Tibial nerve (tissue), 4 donors: ENCODE measurements around the gene FAF2. TPM values are rescaled to one million over a fixed set of nuclear protein-coding genes. Genes with fewer than 3 reads are reported as not detected.
A peak's percentile ranks its signal among the peaks of the same experiment; 100 is the strongest.

Source experiments
- DNase-seq, 2 donors: peaks; one replicate each; pipeline ENCODE4 v3.0.0-alpha.2; 2019; ENCODE audit warnings: low spot score in 2 of 2
- H3K27ac ChIP-seq, 4 donors: fragments of 200-600 bp; sonication (generic) in 3 of 4; one replicate each; pipeline ENCODE4 v1.5.1; 2017 to 2019; ENCODE audit warnings: mild to moderate bottlenecking in 1 of 4
- H3K27me3 ChIP-seq, 2 donors: fragments of 200-600 bp; sonication (generic) in 1 of 2; one replicate each; pipeline versions ENCODE4 v1.5.1 to v1.6.0; 2017 to 2019
- H3K36me3 ChIP-seq, 3 donors: fragments of 200-600 bp; sonication (generic); one replicate each; pipeline ENCODE4 v1.5.1; 2018 to 2019
- H3K4me1 ChIP-seq, 4 donors: fragments of 200-600 bp; sonication (generic) in 3 of 4; one replicate each; pipeline ENCODE4 v1.5.1; 2017 to 2019
- H3K4me3 ChIP-seq, 4 donors: fragments of 200-600 bp; sonication (generic) in 3 of 4; one replicate each; pipeline ENCODE4 v1.5.1; 2017 to 2019; ENCODE audit warnings: mild to moderate bottlenecking in 1 of 4, moderate library complexity in 1 of 4
- H3K9me3 ChIP-seq, 4 donors: fragments of 200-600 bp; sonication (generic) in 3 of 4; one replicate each; pipeline ENCODE4 v1.5.1; 2017 to 2019
- CTCF ChIP-seq, 5 experiments: fragments of 200-600 bp in 3 of 5; fragments of 450-650 bp in 2 of 5; sonication (generic) in 3 of 5; IDR thresholded peaks; one replicate each; pipeline ENCODE4 v1.5.1; 2016 to 2019; ENCODE audit warnings: antibody characterized with exemption in 5 of 5, mild to moderate bottlenecking in 3 of 5, moderate library complexity in 2 of 5
- EP300 ChIP-seq, 2 donors: sonication (generic); formaldehyde crosslinking; IDR thresholded peaks; one replicate each; pipeline ENCODE4 v1.6.1; 2017; ENCODE audit warnings: antibody characterized with exemption in 2 of 2, mild to moderate bottlenecking in 1 of 2
- POLR2A ChIP-seq, 2 donors: fragments of 450-650 bp; IDR thresholded peaks; one replicate each; pipeline ENCODE4 v1.6.1; 2017; ENCODE audit warnings: antibody characterized with exemption in 2 of 2, mild to moderate bottlenecking in 2 of 2, moderate library complexity in 2 of 2
- WGBS, 2 donors: methylation state at CpG; one replicate each; pipeline ENCODE4 v1.1.5; 2018; 5-methylcytosine and 5-hydroxymethylcytosine counted together
- total RNA-seq, 4 donors: library from RNA; depleted of rRNA; stranded (reverse); fragments of >200 nt; gene quantifications; one replicate each; pipeline ENCODE4 v1.1.0, GENCODE V29; 2016

FAF2 gene
- total RNA-seq, 4 donors from 2014 or later = 23.0 to 30.8 (median 29.4) TPM

GRCh38 chr5:176545388-176545736, 97.2 kb downstream of the FAF2 start:
- Histone ChIP-seq H3K36me3 (no peaks in the 10 kb centered on the region), H3K4me3 (no peak overlapping the region), H3K4me1 (peaks cover 0 to 29% (median 16%) of the 10 kb centered on the region in 4 donors), H3K27ac (peak overlapping the region in 1 of 4 donors; percentile 85), H3K27me3 (peaks cover 0 to 6% of the 10 kb centered on the region in 2 donors), H3K9me3 (no peaks in the 10 kb centered on the region)
- no peak for TF ChIP-seq CTCF (IDR thresholded peaks at IDR 0.05)
- TF ChIP-seq EP300 (IDR thresholded peaks at IDR 0.05) = no peak
- no peak for TF ChIP-seq POLR2A (IDR thresholded peaks at IDR 0.05)
- no peak for DNase-seq
- 93 to 98% methylated on average over 6 of the region's 6 CpGs for WGBS, 2 donors

DNA sequence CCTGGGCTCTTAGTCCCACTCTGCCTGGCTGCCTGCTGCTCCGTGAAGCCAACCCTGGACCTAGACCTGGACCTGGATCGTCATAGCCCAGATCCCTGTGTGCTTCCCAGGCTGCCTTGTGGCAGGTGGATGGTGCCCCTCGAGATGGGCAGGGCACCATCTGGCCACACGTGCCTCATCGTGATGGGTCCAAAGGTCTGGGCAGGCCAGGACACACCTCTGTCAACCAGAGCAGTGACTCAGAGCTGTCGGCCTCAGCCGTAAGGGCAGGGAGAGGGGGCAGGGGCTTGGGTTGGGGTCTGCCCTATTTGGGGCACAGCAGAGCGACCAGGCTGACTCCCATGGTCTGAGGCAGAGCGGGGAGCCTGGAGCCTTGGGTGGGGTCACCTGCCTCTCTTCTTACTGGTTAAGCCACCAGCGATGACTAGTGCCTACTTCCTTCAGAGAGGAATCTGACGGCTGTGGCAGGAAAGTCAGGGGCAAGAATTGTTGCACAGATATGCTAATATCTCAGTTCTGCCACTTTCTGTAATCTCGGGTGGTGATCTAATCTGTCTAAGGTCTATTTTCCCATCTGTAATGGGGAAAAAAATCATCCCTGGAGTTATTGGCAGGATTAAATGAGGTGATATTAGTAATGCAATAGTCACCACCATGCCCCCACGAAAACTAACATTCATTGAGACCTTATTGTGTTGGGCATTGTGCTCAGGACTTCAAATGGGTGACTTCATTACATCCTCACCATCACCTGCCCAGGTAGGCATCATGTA, 97.7 kb downstream of the FAF2 start:
- 81 to 84% methylated on average over 10 to 13 of the region's 13 CpGs for whole genome bisulfite sequencing, 2 donors
- no peak for TF ChIP-seq CTCF (IDR thresholded peaks at IDR 0.05)
- Histone ChIP-seq H3K27ac (peak overlapping the region in 1 of 4 donors; percentile 85), H3K36me3 (no peaks in the 10 kb centered on the region), H3K4me1 (peaks cover 0 to 27% (median 16%) of the 10 kb centered on the region in 4 donors), H3K9me3 (no peaks in the 10 kb centered on the region), H3K4me3 (no peak overlapping the region), H3K27me3 (peaks cover 0 to 6% of the 10 kb centered on the region in 2 donors)
- DNase-seq = no peak

- H3K27me3 ChIP-seq = peaks cover 0 to 13% of the 10 kb centered on the region in 2 donors
- no peaks in the 10 kb centered on the region for H3K36me3 ChIP-seq
- WGBS, 2 donors = 73 to 76% methylated on average over 8 of the region's 8 CpGs
- H3K9me3 ChIP-seq = no peaks in the 10 kb centered on the region
- TF ChIP-seq POLR2A (IDR thresholded peaks at IDR 0.05) (no peak), EP300 (IDR thresholded peaks at IDR 0.05) (no peak), CTCF (IDR thresholded peaks at IDR 0.05) (no peak)
- no peak for DNase-seq
- peak overlapping the region in 1 of 4 donors; percentile 59 for H3K27ac ChIP-seq
- H3K4me1 ChIP-seq = peaks cover 0 to 9% (median 6%) of the 10 kb centered on the region in 4 donors
- H3K4me3 ChIP-seq = no peak overlapping the region
These were observed 99.6 kb downstream of the FAF2 start for GRCh38 chr5:176547802-176548201.

GRCh38 chr5:176548967-176549444, 100.8 kb downstream of the FAF2 start, which contains the start of gene CDHR2:
CDHR2 (plus strand) TSS chr5:176549342; CDS start chr5:176565353, 16,011 bp downstream.
- no peak for DNase-seq
- H3K4me1 ChIP-seq = peaks cover 0 to 2% (median 1%) of the 10 kb centered on the region in 4 donors
- peak within 1 kb of the TSS in 1 of 4 donors; percentile 27 for H3K4me3 ChIP-seq
- H3K27ac ChIP-seq = peak within 1 kb of the TSS in 1 of 4 donors; percentile 59
- no peak for TF ChIP-seq EP300 (IDR thresholded peaks at IDR 0.05)
- no peak for TF ChIP-seq POLR2A (IDR thresholded peaks at IDR 0.05)
- no peak for TF ChIP-seq CTCF (IDR thresholded peaks at IDR 0.05)
- no peaks in the 10 kb centered on the region for H3K9me3 ChIP-seq
- no peaks in the 10 kb centered on the region for H3K36me3 ChIP-seq
- H3K27me3 ChIP-seq = peaks cover 0 to 25% of the 10 kb centered on the region in 2 donors
- 68 to 71% methylated on average over 18 of the region's 18 CpGs for WGBS, 2 donors

DNA sequence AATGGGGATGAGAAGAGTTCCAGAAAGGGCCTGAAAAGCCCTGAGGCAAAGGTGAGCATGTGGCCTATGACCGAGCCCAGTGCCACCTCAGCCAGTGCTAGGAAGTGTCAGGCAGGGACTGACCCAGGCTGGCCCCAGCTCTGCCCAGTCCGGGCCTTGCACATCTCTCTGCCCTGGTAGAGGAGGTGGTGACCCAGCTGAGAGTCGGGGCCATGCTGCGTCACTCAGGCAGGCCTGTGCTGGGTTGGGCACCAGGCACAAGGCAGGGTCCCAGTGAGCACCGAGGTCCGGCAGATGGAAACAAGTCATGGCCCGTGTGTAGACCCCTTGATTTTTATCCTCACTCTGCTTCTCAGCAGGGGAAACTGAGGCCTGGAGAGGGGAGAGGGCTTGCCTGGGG, 101.7 kb downstream of the FAF2 start:
- Histone ChIP-seq H3K36me3 (no peaks in the 10 kb centered on the region), H3K4me1 (no peaks in the 10 kb centered on the region), H3K27me3 (peaks cover 0 to 27% of the 10 kb centered on the region in 2 donors), H3K9me3 (no peaks in the 10 kb centered on the region), H3K4me3 (peak overlapping the region in 1 of 4 donors; percentile 5), H3K27ac (peak overlapping the region in 1 of 4 donors; percentile 59)
- DNase-seq = no peak
- 78 to 79% methylated on average over 7 of the region's 7 CpGs for WGBS, 2 donors
- TF ChIP-seq EP300 (IDR thresholded peaks at IDR 0.05) (no peak), CTCF (IDR thresholded peaks at IDR 0.05) (no peak), POLR2A (IDR thresholded peaks at IDR 0.05) (no peak)
